H9 (cell line): Measurements from ENCODE around the gene DUSP11. TPM values are rescaled to one million over a fixed set of nuclear protein-coding genes. Genes with fewer than 3 reads are reported as not detected.

Source experiments
- DNase-seq: peaks from one replicate; pipeline ENCODE4 v3.0.0-alpha.2; 2017
- H2AFZ ChIP-seq: one replicate; pipeline ENCODE4 v1.6.1; 2013; ENCODE audit warnings: mild to moderate bottlenecking, low read length, control low read depth, moderate library complexity
- H2AK5ac ChIP-seq: 2 replicates; pipeline ENCODE4 v1.6.1; 2013; ENCODE audit warnings: low read length, control low read depth, mixed read lengths; ENCODE audit not compliant: insufficient read length
- H2BK120ac ChIP-seq: one replicate; pipeline ENCODE4 v1.6.1; 2013; ENCODE audit warnings: low read depth, mild to moderate bottlenecking, low read length, control low read depth, inconsistent platforms; ENCODE audit not compliant: poor library complexity, severe bottlenecking
- H2BK12ac ChIP-seq: 2 replicates; pipeline ENCODE4 v1.6.1; 2013; ENCODE audit warnings: low read length, control low read depth, mixed read lengths, low read depth; ENCODE audit not compliant: insufficient read length
- H2BK15ac ChIP-seq: 2 replicates; pipeline ENCODE4 v1.6.1; 2013; ENCODE audit warnings: low read depth, low read length, control low read depth
- H2BK20ac ChIP-seq: one replicate; pipeline ENCODE4 v1.6.1; 2013; ENCODE audit warnings: low read depth, mild to moderate bottlenecking, low read length, control low read depth, inconsistent platforms; ENCODE audit not compliant: poor library complexity, severe bottlenecking
- H2BK5ac ChIP-seq: 2 replicates; pipeline ENCODE4 v1.6.1; 2013; ENCODE audit warnings: low read length, control low read depth, mixed read lengths; ENCODE audit not compliant: insufficient read length
- H3K14ac ChIP-seq: 2 replicates; pipeline ENCODE4 v1.6.1; 2013; ENCODE audit warnings: low read length, control low read depth; ENCODE audit not compliant: insufficient read depth
- H3K18ac ChIP-seq: 2 replicates; pipeline ENCODE4 v1.6.1; 2013; ENCODE audit warnings: low read depth, mild to moderate bottlenecking, mixed read lengths, low read length, control low read depth; ENCODE audit not compliant: insufficient read length
- H3K23ac ChIP-seq: 2 replicates; pipeline ENCODE4 v1.6.1; 2013; ENCODE audit warnings: low read length, control low read depth, mixed read lengths, low read depth; ENCODE audit not compliant: insufficient read length
- H3K23me2 ChIP-seq: 2 replicates; pipeline ENCODE4 v1.6.1; 2013; ENCODE audit warnings: low read depth, mild to moderate bottlenecking, mixed read lengths, low read length, control low read depth; ENCODE audit not compliant: insufficient read length, poor library complexity, severe bottlenecking
- H3K27ac ChIP-seq: 2 replicates; pipeline ENCODE4 v1.5.1; 2013; ENCODE audit warnings: low read length, control low read depth, mixed read lengths, low read depth; ENCODE audit not compliant: insufficient read length
- H3K27me3 ChIP-seq: 2 replicates; pipeline ENCODE4 v1.6.1; 2013; ENCODE audit warnings: low read length, control low read depth, inconsistent platforms; ENCODE audit not compliant: insufficient read depth
- H3K4ac ChIP-seq: 2 replicates; pipeline ENCODE4 v1.6.1; 2013; ENCODE audit warnings: low read depth, mild to moderate bottlenecking, control low read depth, inconsistent platforms, low read length, moderate library complexity
- H3K4me1 ChIP-seq: 2 replicates; pipeline ENCODE4 v1.6.1; 2013; ENCODE audit warnings: low read length, control low read depth, inconsistent platforms; ENCODE audit not compliant: insufficient read depth
- H3K4me2 ChIP-seq: 2 replicates; pipeline ENCODE4 v1.6.1; 2013; ENCODE audit warnings: low read length, control low read depth, mixed read lengths; ENCODE audit not compliant: insufficient read length, insufficient read depth
- H3K56ac ChIP-seq: 2 replicates; pipeline ENCODE4 v1.6.1; 2013; ENCODE audit warnings: low read depth, mild to moderate bottlenecking, mixed read lengths, low read length, control low read depth; ENCODE audit not compliant: insufficient read length
- H3K79me1 ChIP-seq: 2 replicates; pipeline ENCODE4 v1.6.1; 2013; ENCODE audit warnings: low read depth, mild to moderate bottlenecking, moderate library complexity, low read length, control low read depth, inconsistent platforms; ENCODE audit not compliant: insufficient read depth, poor library complexity, severe bottlenecking
- H3K79me2 ChIP-seq: 2 replicates; pipeline ENCODE4 v1.6.1; 2013; ENCODE audit warnings: low read length, control low read depth, inconsistent platforms; ENCODE audit not compliant: insufficient read depth
- H3K9ac ChIP-seq: 2 replicates; pipeline ENCODE4 v1.6.1; 2013; ENCODE audit warnings: low read length, control low read depth, mixed read lengths; ENCODE audit not compliant: insufficient read length; ENCODE audit errors: extremely low read depth
- H3K9me3 ChIP-seq: one replicate; pipeline ENCODE4 v1.6.1; 2013; ENCODE audit warnings: low read depth, low read length, inconsistent platforms; ENCODE audit not compliant: control insufficient read depth
- H3T11ph ChIP-seq: one replicate; pipeline ENCODE4 v1.6.1; 2013; ENCODE audit warnings: mild to moderate bottlenecking, low read length, control low read depth, inconsistent platforms
- H4K20me1 ChIP-seq: one replicate; pipeline ENCODE4 v1.6.1; 2013; ENCODE audit not compliant: control insufficient read depth, insufficient read length, insufficient read depth
- H4K5ac ChIP-seq: 2 replicates; pipeline ENCODE4 v1.6.1; 2013; ENCODE audit warnings: low read depth, mild to moderate bottlenecking, mixed read lengths, low read length, control low read depth; ENCODE audit not compliant: insufficient read length
- H4K8ac ChIP-seq: replicated peaks from 2 replicates; pipeline ENCODE4 v1.6.1; 2013; ENCODE audit warnings: low read length, control low read depth, mixed read lengths, low read depth; ENCODE audit not compliant: insufficient read length
- H4K91ac ChIP-seq: 2 replicates; pipeline ENCODE4 v1.6.1; 2013; ENCODE audit warnings: low read depth, mild to moderate bottlenecking, moderate library complexity, mixed read lengths, low read length, control low read depth; ENCODE audit not compliant: insufficient read length
- H3K27ac Mint-ChIP-seq, 3 experiments: 2 replicates in 2 of 3; 3 replicates in 1 of 3; pipeline ENCODE4 v1.8.0; 2020 to 2021; ENCODE audit warnings: mixed read lengths in 3 of 3, mild to moderate bottlenecking in 1 of 3, moderate library complexity in 1 of 3
- H3K27me3 Mint-ChIP-seq: 2 replicates; pipeline ENCODE4 v1.8.0; 2021; ENCODE audit warnings: low read depth, mild to moderate bottlenecking, moderate library complexity, mixed read lengths
- H3K36me3 Mint-ChIP-seq, 3 experiments: 2 replicates in 2 of 3; 3 replicates in 1 of 3; pipeline ENCODE4 v1.8.0; 2020 to 2021; ENCODE audit warnings: low read depth in 3 of 3, mixed read lengths in 3 of 3; ENCODE audit not compliant: insufficient read depth in 1 of 3
- H3K4me1 Mint-ChIP-seq, 2 experiments: 2 replicates each; pipeline ENCODE4 v1.8.0; 2020; ENCODE audit warnings: mixed read lengths in 2 of 2
- H3K4me3 Mint-ChIP-seq, 2 experiments: 2 replicates in 1 of 2; 3 replicates in 1 of 2; pipeline ENCODE4 v1.8.0; 2020 to 2021; ENCODE audit warnings: mild to moderate bottlenecking in 2 of 2, mixed read lengths in 2 of 2, moderate library complexity in 1 of 2
- H3K9me3 Mint-ChIP-seq, 2 experiments: 2 replicates in 1 of 2; 3 replicates in 1 of 2; pipeline ENCODE4 v1.8.0; 2020; ENCODE audit warnings: mild to moderate bottlenecking in 2 of 2, mixed read lengths in 2 of 2, moderate library complexity in 1 of 2
- WGBS: extraction: QIAGEN DNeasy Blood & Tissue Kit; methylation state at CpG from one replicate; pipeline ENCODE4 v1.1.7; 2013; ENCODE audit warnings: missing lambda C conversion rate, low lambda C conversion rate, mixed read lengths; ENCODE audit not compliant: insufficient read length; ENCODE audit errors: extremely low coverage; 5-methylcytosine and 5-hydroxymethylcytosine counted together
- total RNA-seq: library from RNA; stranded (reverse); gene quantifications from 2 replicates; pipeline ENCODE4 v1.2.1, GENCODE V29; 2021
- TF ChIP-seq, protein P1 (sequence below): fragments of 200-600 bp; sonication (generic); conservative IDR thresholded peaks from 3 replicates; pipeline ENCODE4 v1.8.0; 2021; ENCODE audit warnings: antibody characterized with exemption, mild to moderate bottlenecking

Gene DUSP11
- total RNA-seq, 1 experiment from 2014 or later, result 21.4 TPM

DNA sequence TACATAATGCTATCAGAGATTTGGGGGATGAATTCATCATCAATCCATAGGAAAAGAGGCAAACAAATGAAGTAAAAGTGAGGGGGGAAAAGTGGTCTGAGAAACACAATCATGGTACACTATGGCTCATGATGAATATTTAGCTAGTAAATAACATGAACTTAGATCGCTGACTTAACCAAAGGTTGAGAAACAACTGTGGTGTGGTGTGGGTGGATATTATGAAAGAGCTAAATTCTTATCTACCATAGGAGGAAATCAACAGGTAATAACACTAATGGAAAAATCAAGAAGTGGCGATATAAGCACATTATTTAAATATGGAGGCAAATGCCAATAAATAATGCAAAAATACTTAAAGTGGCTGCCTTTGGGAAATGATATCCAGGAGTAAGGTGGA is 30.6 kb downstream of the DUSP11 start:
- H3K4ac ChIP-seq, result no peak overlapping the region
- H2BK12ac ChIP-seq, result no peak overlapping the region
- H4K20me1 ChIP-seq, result no peaks in the 10 kb centered on the region
- H3K14ac ChIP-seq, result no peak overlapping the region
- H2BK5ac ChIP-seq, result no peak overlapping the region
- H4K91ac ChIP-seq, result no peak overlapping the region
- no peaks in the 10 kb centered on the region for H3K27me3 ChIP-seq
- H3K23me2 ChIP-seq, result no peaks in the 10 kb centered on the region
- no peak overlapping the region for H2AK5ac ChIP-seq
- H3T11ph ChIP-seq, result no peak overlapping the region
- Mint-ChIP-seq H3K36me3 (peaks cover 11 to 33% (median 28%) of the 10 kb centered on the region in 3 experiments), H3K9me3 (peaks cover 3% of the 10 kb centered on the region in 2 experiments), H3K4me3 (no peak overlapping the region), H3K27me3 (no peaks in the 10 kb centered on the region; the same call in 1 of the 2 replicates), H3K27ac (no peak overlapping the region), H3K4me1 (peaks cover 6 to 7% of the 10 kb centered on the region in 2 experiments; a peak in 3 of 4 replicates)
- no peaks in the 10 kb centered on the region for H3K4me1 ChIP-seq
- H4K8ac ChIP-seq, result no peak overlapping the region
- no peak overlapping the region for H3K27ac ChIP-seq
- H4K5ac ChIP-seq, result no peak overlapping the region
- H3K56ac ChIP-seq, result no peak overlapping the region
- H2BK15ac ChIP-seq, result no peak overlapping the region
- H3K79me1 ChIP-seq, result no peaks in the 10 kb centered on the region
- no peak overlapping the region for H2BK20ac ChIP-seq
- H3K9me3 ChIP-seq, result no peaks in the 10 kb centered on the region
- no peaks in the 10 kb centered on the region for H3K79me2 ChIP-seq
- no peak overlapping the region for H2AFZ ChIP-seq
- no peak for DNase-seq
- no peak overlapping the region for H3K18ac ChIP-seq
- no peak overlapping the region for H2BK120ac ChIP-seq
- WGBS, result no CpG with 5 or more reads among the region's 2 CpGs
- H3K9ac ChIP-seq, result no peak overlapping the region
- no peak overlapping the region for H3K23ac ChIP-seq
- TF ChIP-seq, protein P1, sequence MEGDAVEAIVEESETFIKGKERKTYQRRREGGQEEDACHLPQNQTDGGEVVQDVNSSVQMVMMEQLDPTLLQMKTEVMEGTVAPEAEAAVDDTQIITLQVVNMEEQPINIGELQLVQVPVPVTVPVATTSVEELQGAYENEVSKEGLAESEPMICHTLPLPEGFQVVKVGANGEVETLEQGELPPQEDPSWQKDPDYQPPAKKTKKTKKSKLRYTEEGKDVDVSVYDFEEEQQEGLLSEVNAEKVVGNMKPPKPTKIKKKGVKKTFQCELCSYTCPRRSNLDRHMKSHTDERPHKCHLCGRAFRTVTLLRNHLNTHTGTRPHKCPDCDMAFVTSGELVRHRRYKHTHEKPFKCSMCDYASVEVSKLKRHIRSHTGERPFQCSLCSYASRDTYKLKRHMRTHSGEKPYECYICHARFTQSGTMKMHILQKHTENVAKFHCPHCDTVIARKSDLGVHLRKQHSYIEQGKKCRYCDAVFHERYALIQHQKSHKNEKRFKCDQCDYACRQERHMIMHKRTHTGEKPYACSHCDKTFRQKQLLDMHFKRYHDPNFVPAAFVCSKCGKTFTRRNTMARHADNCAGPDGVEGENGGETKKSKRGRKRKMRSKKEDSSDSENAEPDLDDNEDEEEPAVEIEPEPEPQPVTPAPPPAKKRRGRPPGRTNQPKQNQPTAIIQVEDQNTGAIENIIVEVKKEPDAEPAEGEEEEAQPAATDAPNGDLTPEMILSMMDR, result no peak
- no peak overlapping the region for H3K4me2 ChIP-seq
